ENCODE measurements around the gene ACSL6. TPM values are rescaled to one million over a fixed set of nuclear protein-coding genes. Genes with fewer than 3 reads are reported as not detected.

The ACSL6 gene
- total RNA-seq, 2 donors from 2014 or later, result 0.71 to 1.6 TPM

DNA sequence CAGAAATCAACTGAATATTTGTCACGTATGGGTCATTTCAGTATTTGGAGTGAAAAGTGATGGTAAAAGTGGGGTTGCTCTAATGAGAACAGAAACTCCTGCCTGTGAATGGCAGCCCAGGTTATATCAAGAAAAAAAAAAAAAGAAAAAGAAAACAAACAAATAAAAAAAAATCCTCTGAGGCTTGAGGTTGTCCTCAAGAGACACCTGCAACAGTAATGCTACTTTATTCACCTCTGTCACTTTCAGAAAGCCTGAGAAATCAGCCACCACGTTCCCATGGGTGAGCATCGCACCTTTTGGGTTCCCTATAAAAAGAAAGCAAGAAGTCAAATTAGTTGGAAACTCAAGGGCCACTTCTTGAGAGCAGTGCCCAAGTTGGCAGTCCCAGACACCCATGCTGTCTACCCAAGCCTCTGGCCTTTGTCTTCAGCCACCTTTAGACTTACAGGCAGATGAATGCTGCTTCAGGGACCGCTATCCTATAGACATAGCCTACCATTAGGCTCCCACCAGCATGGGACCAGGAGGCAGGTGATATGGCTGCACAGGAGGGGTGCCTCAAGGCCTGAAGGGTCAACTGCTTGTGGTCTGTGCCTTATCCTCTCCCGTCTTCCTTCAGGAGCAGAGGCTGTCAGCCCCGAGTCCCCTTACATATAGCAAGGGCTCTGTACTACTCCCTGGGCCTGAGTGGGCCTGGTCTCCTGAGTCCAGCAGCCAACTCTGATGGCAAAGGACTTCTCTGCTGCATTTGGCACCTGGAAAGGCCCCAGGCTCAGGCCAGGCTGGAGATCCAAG, 34.8 kb downstream of the ACSL6 start:
- Histone ChIP-seq H3K4me3 (no peak overlapping the region), H3K9me3 (no peaks in the 10 kb centered on the region), H3K4me1 (no peaks in the 10 kb centered on the region), H3K27ac (no peak overlapping the region), H3K27me3 (no peaks in the 10 kb centered on the region), H3K36me3 (no peaks in the 10 kb centered on the region)
- TF ChIP-seq, protein P1, sequence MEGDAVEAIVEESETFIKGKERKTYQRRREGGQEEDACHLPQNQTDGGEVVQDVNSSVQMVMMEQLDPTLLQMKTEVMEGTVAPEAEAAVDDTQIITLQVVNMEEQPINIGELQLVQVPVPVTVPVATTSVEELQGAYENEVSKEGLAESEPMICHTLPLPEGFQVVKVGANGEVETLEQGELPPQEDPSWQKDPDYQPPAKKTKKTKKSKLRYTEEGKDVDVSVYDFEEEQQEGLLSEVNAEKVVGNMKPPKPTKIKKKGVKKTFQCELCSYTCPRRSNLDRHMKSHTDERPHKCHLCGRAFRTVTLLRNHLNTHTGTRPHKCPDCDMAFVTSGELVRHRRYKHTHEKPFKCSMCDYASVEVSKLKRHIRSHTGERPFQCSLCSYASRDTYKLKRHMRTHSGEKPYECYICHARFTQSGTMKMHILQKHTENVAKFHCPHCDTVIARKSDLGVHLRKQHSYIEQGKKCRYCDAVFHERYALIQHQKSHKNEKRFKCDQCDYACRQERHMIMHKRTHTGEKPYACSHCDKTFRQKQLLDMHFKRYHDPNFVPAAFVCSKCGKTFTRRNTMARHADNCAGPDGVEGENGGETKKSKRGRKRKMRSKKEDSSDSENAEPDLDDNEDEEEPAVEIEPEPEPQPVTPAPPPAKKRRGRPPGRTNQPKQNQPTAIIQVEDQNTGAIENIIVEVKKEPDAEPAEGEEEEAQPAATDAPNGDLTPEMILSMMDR (IDR thresholded peaks at IDR 0.05), result no peak
- no peak for DNase-seq (ENCODE audit: low spot score)

DNA sequence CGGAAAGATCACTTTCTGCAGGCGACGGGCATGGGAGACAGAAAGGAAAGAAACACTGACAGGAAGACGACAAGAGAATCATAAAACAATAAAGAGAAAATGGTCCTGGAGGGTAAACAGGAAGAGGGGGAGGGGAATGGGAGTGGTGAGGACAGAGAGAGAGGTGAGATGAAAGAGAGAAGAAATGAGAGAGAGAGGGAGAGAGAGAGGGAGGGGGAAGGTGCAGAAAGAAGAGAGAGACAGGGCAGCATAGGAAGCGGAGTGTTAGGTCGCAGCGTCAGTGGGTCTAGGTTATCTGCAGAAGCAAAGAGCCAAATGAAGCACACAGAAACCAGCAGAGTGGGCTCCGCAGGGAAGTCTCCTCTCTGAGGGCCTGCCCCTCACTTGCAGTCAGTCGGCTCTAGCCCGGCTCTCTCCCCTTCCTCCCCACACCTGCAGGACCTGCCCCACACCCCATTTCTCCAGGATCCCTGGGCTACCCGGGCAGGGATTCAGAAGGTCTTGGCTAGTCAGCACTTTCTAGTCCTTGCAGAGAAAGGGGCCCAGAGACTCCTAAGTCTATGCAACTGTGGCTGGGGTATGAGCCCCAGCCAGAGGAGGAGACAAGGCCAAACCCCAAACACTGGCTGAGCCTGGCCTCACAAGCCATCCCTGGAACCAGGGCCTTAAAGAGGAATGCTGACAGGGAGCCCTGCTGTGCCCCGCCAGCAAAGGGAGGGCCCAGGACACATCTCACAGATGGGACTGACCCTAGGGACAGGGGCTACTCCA, 36.3 kb downstream of the ACSL6 start:
- DNase-seq (ENCODE audit: low spot score), result peak; percentile 40
- Histone ChIP-seq H3K4me3 (no peak overlapping the region), H3K27me3 (no peaks in the 10 kb centered on the region), H3K9me3 (no peaks in the 10 kb centered on the region), H3K4me1 (no peaks in the 10 kb centered on the region), H3K36me3 (no peaks in the 10 kb centered on the region), H3K27ac (no peak overlapping the region)
- TF ChIP-seq, protein P1 (IDR thresholded peaks at IDR 0.05), result no peak

DNA sequence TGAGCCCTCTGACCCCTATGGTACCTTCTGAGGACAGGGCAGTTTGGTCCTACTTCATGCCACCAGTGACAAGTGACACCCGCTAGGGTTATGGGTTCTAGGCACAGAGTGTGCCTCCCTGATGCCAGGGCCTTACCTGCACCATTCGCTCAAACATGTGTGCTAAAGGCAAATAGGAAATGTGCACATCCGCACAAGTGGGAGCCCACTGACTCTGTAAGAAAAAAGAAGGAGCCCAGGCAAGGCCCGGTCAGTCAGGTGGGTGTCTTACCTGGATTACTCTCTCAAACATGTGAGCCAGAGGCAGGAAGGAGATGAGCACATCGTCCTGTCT, 36.9 kb downstream of the ACSL6 start:
- Histone ChIP-seq H3K27me3 (no peaks in the 10 kb centered on the region), H3K9me3 (no peaks in the 10 kb centered on the region), H3K4me1 (no peaks in the 10 kb centered on the region), H3K27ac (no peak overlapping the region), H3K36me3 (no peaks in the 10 kb centered on the region), H3K4me3 (no peak overlapping the region)
- peak; percentile 38 for DNase-seq (ENCODE audit: low spot score)
- TF ChIP-seq, protein P1 (IDR thresholded peaks at IDR 0.05), result no peak

DNA sequence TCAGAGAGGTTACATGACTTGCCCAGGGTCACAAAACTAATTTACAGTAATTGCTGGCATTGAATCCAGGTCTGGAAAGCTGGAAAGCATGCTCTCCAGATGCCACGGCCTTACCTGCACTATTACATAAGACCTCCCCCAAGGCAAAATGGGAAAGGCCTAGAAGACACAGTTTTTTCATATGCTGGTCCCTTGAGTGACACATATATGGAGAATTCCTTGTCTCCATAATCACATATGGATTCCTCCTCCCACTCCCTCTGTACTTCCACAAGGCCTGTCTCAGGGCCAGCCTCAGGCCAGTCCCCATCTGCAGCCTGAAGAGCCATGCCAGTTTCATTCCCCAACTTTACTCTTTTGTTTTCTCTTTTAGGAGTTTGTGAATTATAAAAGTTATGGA, 37.4 kb downstream of the ACSL6 start:
- no peaks in the 10 kb centered on the region for H3K36me3 ChIP-seq
- no peaks in the 10 kb centered on the region for H3K27me3 ChIP-seq
- TF ChIP-seq, protein P1 (IDR thresholded peaks at IDR 0.05), result no peak
- no peak overlapping the region for H3K4me3 ChIP-seq
- H3K9me3 ChIP-seq, result no peaks in the 10 kb centered on the region
- no peak for DNase-seq (ENCODE audit: low spot score)
- no peaks in the 10 kb centered on the region for H3K4me1 ChIP-seq
- no peak overlapping the region for H3K27ac ChIP-seq

DNA sequence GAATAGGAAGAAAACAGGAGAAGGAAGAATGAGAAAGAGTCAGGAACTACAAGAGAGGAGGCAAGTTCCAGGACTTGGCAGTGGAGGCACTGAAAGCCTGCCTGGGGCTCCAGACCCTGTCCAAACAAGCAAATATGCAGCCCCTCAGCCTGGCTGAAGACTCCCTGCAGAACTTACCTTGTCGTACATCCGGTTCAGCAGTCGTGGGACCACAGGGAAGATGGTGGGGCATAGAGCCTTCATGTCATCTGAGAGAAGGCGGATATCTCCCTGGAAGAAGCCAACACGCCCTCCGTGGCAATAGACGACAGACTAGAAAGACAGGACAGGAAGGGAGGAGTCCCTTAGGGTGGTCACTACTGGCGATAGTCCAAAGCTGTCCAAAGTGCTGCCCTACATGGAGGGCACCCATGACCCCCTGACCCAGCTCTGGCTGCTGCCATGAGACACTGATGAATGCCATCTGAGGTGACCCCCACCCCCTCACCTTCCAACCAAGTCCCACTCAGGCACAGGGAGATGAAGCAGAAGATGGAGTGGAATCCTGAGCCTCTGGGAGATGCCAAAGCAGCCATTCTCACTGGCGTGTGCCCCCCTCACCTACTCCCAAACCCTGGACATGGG, 38.3 kb downstream of the ACSL6 start:
- no peak overlapping the region for H3K4me3 ChIP-seq
- H3K27me3 ChIP-seq, result no peaks in the 10 kb centered on the region
- no peak overlapping the region for H3K27ac ChIP-seq
- H3K9me3 ChIP-seq, result no peaks in the 10 kb centered on the region
- DNase-seq (ENCODE audit: low spot score), result peak; percentile 23
- TF ChIP-seq, protein P1 (IDR thresholded peaks at IDR 0.05), result no peak
- H3K4me1 ChIP-seq, result no peaks in the 10 kb centered on the region
- no peaks in the 10 kb centered on the region for H3K36me3 ChIP-seq

All from right atrium auricular region (tissue), 2 donors.